Natural killer cell treated with Interleukin-12 subunit alpha and Interleukin-12 subunit beta and Interleukin-15 and Interleukin-18, amount 100 ng/mL, for 72 hours (primary cell): ENCODE measurements around the gene SLC4A3. TPM values are rescaled to one million over a fixed set of nuclear protein-coding genes. Genes with fewer than 3 reads are reported as not detected.

Source experiments
- ATAC-seq, 2 donors: fragments of 150-1000 bp; cut with Tn5 transposase in 1 of 2; sonication (Bioruptor Pico), chemical (Tn5 transposase) in 1 of 2; 2 replicates each; pipeline ENCODE4 v1.10.0; 2021
- DNase-seq: peaks from one replicate; pipeline ENCODE4 v3.0.0; 2022; ENCODE audit warnings: low spot score
- H3K27ac Mint-ChIP-seq, 2 donors: 1 replicate in 1 of 2; 2 replicates in 1 of 2; pipeline ENCODE4 v1.8.0; 2022; ENCODE audit warnings: mixed read lengths in 2 of 2, mild to moderate bottlenecking in 1 of 2, moderate library complexity in 1 of 2
- H3K27me3 Mint-ChIP-seq, 2 donors: 1 replicate in 1 of 2; 2 replicates in 1 of 2; pipeline ENCODE4 v1.8.0; 2022; ENCODE audit warnings: mixed read lengths in 2 of 2
- H3K36me3 Mint-ChIP-seq: one replicate; pipeline ENCODE4 v1.8.0; 2022; ENCODE audit warnings: mixed read lengths
- H3K4me1 Mint-ChIP-seq, 2 donors: 1 replicate in 1 of 2; 2 replicates in 1 of 2; pipeline ENCODE4 v1.8.0; 2022; ENCODE audit warnings: low read depth in 2 of 2, mixed read lengths in 2 of 2, mild to moderate bottlenecking in 1 of 2
- H3K4me3 Mint-ChIP-seq: one replicate; pipeline ENCODE4 v1.8.0; 2022; ENCODE audit warnings: mixed read lengths
- H3K9me3 Mint-ChIP-seq: 2 replicates; pipeline ENCODE4 v1.8.0; 2022; ENCODE audit warnings: mixed read lengths
- total RNA-seq, 2 donors: library from RNA; stranded (reverse); gene quantifications; one replicate each; pipeline ENCODE4 v1.2.3, GENCODE V29; 2022

The SLC4A3 gene
- total RNA-seq, 2 donors from 2014 or later: not detected

DNA sequence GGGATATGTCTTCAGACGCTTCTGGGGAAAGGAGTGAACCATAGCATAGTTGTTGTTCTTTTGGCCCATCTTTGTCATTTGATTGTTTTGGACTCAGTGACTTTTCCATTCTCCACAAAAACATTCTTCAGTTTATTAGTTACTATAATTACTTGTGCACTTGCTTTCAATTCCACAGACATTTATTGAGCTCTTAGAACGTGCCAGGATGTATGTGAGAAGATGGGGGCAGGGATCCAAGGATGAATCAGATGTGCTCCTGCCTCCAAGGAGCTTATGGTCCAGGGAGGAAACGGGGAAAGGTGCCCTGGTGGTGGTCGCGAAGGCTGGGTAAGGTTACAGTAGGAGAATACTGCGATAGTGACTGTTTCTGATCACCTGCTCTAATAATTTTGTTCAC, 6.9 kb upstream of the SLC4A3 start:
- H3K36me3 Mint-ChIP-seq: no peaks in the 10 kb centered on the region
- DNase-seq (no peak), ATAC-seq (no peak)
- no peak overlapping the region for H3K27ac Mint-ChIP-seq
- peaks cover 10 to 21% of the 10 kb centered on the region in 2 donors for H3K27me3 Mint-ChIP-seq
- H3K4me1 Mint-ChIP-seq: no peaks in the 10 kb centered on the region
- H3K4me3 Mint-ChIP-seq: no peak overlapping the region
- H3K9me3 Mint-ChIP-seq: no peaks in the 10 kb centered on the region

- H3K36me3 Mint-ChIP-seq: no peaks in the 10 kb centered on the region
These were observed 5.5 kb upstream of the SLC4A3 start for GRCh38 chr2:219621935-219622334.

GRCh38 chr2:219622472-219622871, 5.0 kb upstream of the SLC4A3 start:
- no peaks in the 10 kb centered on the region for H3K9me3 Mint-ChIP-seq
- ATAC-seq (no peak), DNase-seq (no peak)
- no peaks in the 10 kb centered on the region for H3K36me3 Mint-ChIP-seq
- H3K27me3 Mint-ChIP-seq: peaks cover 18 to 32% of the 10 kb centered on the region in 2 donors
- H3K4me1 Mint-ChIP-seq: peaks cover 3 to 4% of the 10 kb centered on the region in 2 donors
- no peak overlapping the region for H3K4me3 Mint-ChIP-seq
- no peak overlapping the region for H3K27ac Mint-ChIP-seq

More at GRCh38 chr2:219621935-219622334, 5.5 kb upstream of the SLC4A3 start:
- H3K27me3 Mint-ChIP-seq: peaks cover 16 to 30% of the 10 kb centered on the region in 2 donors
- ATAC-seq (no peak), DNase-seq (no peak)
- peaks cover 2 to 3% of the 10 kb centered on the region in 2 donors for H3K4me1 Mint-ChIP-seq
- no peaks in the 10 kb centered on the region for H3K9me3 Mint-ChIP-seq
- no peak overlapping the region for H3K4me3 Mint-ChIP-seq
- H3K27ac Mint-ChIP-seq: no peak overlapping the region

DNA sequence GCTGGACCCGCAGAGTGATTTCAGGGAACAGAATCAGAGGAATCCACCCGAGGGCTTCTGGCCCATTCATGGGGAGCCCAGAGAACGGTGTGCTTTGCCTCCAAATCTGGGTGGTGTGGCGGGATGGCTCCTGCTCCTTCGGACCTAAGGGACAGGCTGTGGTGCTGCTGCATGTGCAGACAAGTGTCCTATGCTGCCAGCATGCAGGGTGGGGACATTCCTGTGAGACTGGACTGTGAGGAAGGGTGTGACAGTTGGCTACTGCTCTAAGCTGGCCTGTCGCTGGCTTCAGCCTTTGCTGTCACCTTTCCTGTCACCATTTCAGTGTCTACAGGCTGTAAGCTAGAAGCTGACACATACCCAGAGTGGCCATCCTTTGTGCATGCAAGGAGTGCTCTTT, 2.9 kb upstream of the SLC4A3 start:
- Mint-ChIP-seq H3K4me1 (peaks cover 3 to 4% of the 10 kb centered on the region in 2 donors), H3K27ac (no peak overlapping the region), H3K9me3 (no peaks in the 10 kb centered on the region), H3K27me3 (peaks cover 22 to 32% of the 10 kb centered on the region in 2 donors), H3K36me3 (no peaks in the 10 kb centered on the region), H3K4me3 (no peak overlapping the region)
- DNase-seq: no peak
- ATAC-seq: peak in 1 of 2 donors; percentile 17

GRCh38 chr2:219625179-219625578, 2.3 kb upstream of the SLC4A3 start:
- no peak overlapping the region for H3K4me3 Mint-ChIP-seq
- peaks cover 22 to 32% of the 10 kb centered on the region in 2 donors for H3K27me3 Mint-ChIP-seq
- no peak for DNase-seq
- no peak for ATAC-seq
- no peaks in the 10 kb centered on the region for H3K36me3 Mint-ChIP-seq
- no peaks in the 10 kb centered on the region for H3K9me3 Mint-ChIP-seq
- H3K4me1 Mint-ChIP-seq: peaks cover 3 to 4% of the 10 kb centered on the region in 2 donors
- no peak overlapping the region for H3K27ac Mint-ChIP-seq

DNA sequence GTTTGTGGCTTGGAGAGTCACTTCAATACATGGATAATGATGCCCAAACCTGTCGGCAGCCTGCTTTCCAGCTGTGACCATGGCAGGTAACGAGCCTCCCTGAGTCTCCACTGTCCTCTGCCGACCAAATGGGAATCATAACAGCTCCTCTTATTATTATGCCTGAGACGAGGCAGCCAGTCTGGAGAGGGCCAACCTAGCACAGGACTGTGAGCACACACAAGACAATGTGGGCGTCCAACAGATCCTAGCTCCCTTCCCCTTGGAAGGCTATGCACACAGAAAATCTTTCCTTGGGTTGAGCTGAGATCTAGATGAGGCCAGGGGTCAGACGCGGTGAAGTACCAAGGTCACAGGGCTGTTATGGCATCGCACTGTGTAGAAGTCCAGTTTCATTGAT, 890 bp upstream of the SLC4A3 start:
- H3K27me3 Mint-ChIP-seq: peaks cover 23 to 29% of the 10 kb centered on the region in 2 donors
- H3K4me3 Mint-ChIP-seq: peak overlapping the region; percentile 67
- H3K4me1 Mint-ChIP-seq: peaks cover 3 to 4% of the 10 kb centered on the region in 2 donors
- ATAC-seq: no peak
- no peak for DNase-seq
- H3K36me3 Mint-ChIP-seq: no peaks in the 10 kb centered on the region
- H3K9me3 Mint-ChIP-seq: no peaks in the 10 kb centered on the region
- no peak overlapping the region for H3K27ac Mint-ChIP-seq

DNA sequence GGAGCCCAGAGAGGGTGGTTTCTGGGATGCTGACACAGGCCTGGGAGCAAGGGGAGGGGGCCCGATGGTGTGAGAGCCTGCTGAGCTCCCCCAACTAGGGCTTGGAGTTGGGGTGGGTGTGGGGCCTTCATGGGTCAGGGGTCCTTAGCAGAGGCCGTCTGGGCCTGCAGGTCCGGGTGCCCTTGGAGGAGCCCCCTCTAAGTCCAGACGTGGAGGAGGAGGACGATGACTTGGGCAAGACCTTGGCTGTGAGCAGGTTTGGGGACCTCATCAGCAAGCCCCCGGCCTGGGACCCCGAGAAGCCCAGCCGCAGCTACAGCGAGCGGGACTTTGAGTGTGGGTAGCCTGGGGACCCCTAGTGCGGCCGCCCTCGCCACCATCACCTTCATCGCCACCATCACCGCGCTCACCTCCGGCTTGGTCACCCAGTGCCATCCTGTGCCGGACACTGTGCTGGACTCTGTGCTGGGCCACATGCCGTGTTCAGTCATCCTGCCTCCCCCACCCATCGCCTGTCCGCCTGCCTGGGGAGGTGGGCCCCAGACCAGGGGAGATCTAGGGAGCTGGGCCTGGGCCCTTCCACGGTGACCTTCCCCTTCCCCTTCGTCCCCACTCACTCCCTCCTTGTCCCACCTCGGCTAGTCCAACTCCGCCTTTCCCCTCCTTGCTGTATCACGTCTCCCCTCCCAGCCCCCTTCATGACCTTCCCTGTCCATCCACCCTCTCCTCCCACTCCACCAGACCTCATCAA, 980 bp downstream of the SLC4A3 start:
- no peaks in the 10 kb centered on the region for H3K9me3 Mint-ChIP-seq
- H3K4me1 Mint-ChIP-seq: peaks cover 3 to 4% of the 10 kb centered on the region in 2 donors
- no peak overlapping the region for H3K27ac Mint-ChIP-seq
- peaks cover 17 to 25% of the 10 kb centered on the region in 2 donors for H3K27me3 Mint-ChIP-seq
- H3K4me3 Mint-ChIP-seq: no peak overlapping the region
- DNase-seq: no peak
- ATAC-seq: no peak
- no peaks in the 10 kb centered on the region for H3K36me3 Mint-ChIP-seq

- Mint-ChIP-seq H3K9me3 (no peaks in the 10 kb centered on the region), H3K27me3 (peaks cover 19 to 22% of the 10 kb centered on the region in 2 donors), H3K27ac (no peak overlapping the region), H3K4me1 (peaks cover 3 to 4% of the 10 kb centered on the region in 2 donors), H3K36me3 (no peaks in the 10 kb centered on the region), H3K4me3 (no peak overlapping the region)
- DNase-seq: no peak
- ATAC-seq: no peak
These were observed 1.8 kb downstream of the SLC4A3 start for GRCh38 chr2:219628986-219629901.

- Mint-ChIP-seq H3K36me3 (no peaks in the 10 kb centered on the region), H3K9me3 (no peaks in the 10 kb centered on the region)
These were observed 2.7 kb downstream of the SLC4A3 start for GRCh38 chr2:219629976-219630695.

DNA sequence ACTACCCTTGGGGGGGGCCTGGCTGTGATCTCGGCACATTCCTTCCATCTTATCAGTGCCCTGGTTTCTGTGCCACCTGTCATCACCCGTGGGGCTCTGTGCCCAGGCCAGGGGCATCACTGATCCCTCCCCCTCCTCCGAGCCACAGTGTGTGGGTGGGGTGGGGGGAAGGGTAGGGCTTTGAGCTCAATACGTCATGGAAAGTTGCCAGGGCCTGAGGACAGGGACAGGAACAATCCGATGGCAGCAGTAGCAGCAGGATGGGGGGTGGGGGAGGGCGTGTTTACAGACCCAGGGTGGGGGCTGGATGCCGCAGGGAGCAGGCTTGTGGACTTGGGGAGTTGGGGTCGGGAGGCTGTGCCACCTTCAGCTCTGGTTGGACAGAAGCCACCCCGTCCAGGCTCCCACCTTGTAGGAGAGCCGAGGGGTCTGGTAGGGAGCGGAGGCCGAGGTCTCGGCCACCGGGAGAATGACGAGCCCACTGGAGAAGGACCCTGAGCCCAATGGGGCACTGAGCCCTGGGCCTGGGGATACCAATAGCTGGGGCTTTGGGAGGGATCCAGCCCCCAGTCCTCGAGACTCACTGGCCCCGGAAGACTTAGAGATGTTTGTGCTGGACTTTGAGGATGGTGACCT, 3.5 kb downstream of the SLC4A3 start:
- no peak for DNase-seq
- Mint-ChIP-seq H3K27ac (no peak overlapping the region), H3K36me3 (no peaks in the 10 kb centered on the region), H3K4me3 (no peak overlapping the region), H3K27me3 (peaks cover 11 to 19% of the 10 kb centered on the region in 2 donors), H3K4me1 (peaks cover 3 to 4% of the 10 kb centered on the region in 2 donors), H3K9me3 (no peaks in the 10 kb centered on the region)
- no peak for ATAC-seq

More at GRCh38 chr2:219629976-219630695, 2.7 kb downstream of the SLC4A3 start:
- ATAC-seq: no peak
- peaks cover 13 to 19% of the 10 kb centered on the region in 2 donors for H3K27me3 Mint-ChIP-seq
- no peak for DNase-seq
- H3K27ac Mint-ChIP-seq: no peak overlapping the region
- peaks cover 3 to 4% of the 10 kb centered on the region in 2 donors for H3K4me1 Mint-ChIP-seq
- H3K4me3 Mint-ChIP-seq: no peak overlapping the region

DNA sequence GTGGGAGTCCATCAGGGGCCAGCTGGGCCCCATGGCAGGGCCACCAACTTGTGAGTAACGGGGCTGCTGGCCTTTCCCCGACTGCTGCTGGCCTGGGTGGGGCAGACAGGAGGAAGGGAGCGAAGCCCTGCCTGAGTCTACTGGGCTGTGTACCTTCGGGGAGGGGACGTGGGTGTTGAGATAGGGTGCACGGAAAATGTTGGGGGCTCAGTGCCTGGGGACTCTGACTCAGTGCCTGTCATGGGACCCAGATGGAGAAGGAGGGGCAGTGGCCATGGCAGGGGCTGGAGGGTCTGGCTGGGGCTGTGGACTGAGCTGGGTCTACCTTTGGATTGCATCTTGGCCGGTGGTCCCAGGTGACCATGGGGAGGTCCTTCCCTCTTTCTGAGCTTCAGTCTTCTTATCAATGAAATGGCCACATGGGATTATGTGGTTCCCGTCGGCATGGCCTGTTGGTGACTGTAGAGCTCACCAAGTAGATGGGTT, 4.0 kb downstream of the SLC4A3 start:
- Mint-ChIP-seq H3K4me3 (no peak overlapping the region), H3K27ac (no peak overlapping the region), H3K36me3 (no peaks in the 10 kb centered on the region), H3K9me3 (no peaks in the 10 kb centered on the region), H3K4me1 (peaks cover 3 to 4% of the 10 kb centered on the region in 2 donors), H3K27me3 (peaks cover 7 to 18% of the 10 kb centered on the region in 2 donors)
- ATAC-seq (no peak), DNase-seq (no peak)

DNA sequence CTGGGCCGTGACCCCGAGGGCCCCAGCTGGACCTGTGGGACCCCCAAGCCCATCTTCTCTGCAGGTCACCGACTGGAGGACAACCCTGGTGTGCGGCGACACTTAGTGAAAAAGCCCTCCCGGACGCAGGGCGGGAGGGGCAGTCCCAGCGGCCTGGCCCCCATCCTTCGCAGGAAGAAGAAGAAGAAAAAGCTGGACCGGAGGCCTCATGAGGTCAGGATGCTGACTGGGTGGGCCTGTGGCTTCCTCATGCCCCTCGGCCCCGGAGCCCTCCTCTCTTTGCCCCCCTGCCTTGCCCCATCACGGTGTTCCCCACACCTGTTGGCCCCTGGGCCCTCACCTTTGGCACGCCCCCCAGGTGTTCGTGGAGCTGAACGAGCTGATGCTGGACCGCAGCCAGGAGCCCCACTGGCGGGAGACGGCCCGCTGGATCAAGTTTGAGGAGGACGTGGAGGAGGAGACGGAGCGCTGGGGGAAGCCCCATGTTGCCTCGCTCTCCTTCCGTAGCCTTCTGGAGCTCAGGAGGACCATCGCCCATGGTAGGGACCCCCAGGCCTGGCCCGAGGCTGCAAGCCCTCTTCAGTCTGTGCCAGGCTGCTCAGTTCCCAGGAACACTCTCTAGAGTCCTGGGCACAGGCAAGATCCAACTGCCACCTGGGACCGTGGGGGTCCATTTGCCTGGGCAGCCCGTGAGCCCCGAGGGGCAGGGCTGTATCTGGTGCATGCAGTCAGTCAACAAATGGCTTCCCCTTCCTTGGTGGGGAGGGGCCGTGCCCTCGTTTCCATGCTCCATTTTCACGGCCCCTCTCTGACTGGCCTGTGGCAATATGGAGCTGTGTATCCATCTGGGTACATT, 4.7 kb downstream of the SLC4A3 start:
- peaks cover 4 to 13% of the 10 kb centered on the region in 2 donors for H3K27me3 Mint-ChIP-seq
- no peak for DNase-seq
- no peak overlapping the region for H3K4me3 Mint-ChIP-seq

More for the DNA sequence above, 4.7 kb downstream of the SLC4A3 start:
- Mint-ChIP-seq H3K27ac (no peak overlapping the region), H3K4me1 (no peaks in the 10 kb centered on the region), H3K36me3 (no peaks in the 10 kb centered on the region), H3K9me3 (no peaks in the 10 kb centered on the region)
- no peak for ATAC-seq
